Mononuclear cell (primary cell): Measurements from ENCODE around the gene SLC16A4. TPM values are rescaled to one million over a fixed set of nuclear protein-coding genes. Genes with fewer than 3 reads are reported as not detected.
A peak's percentile ranks its signal among the peaks of the same experiment; 100 is the strongest.

Source experiments
- H3K27me3 ChIP-seq: 2 replicates; pipeline ENCODE4 v1.6.0; 2011; ENCODE audit warnings: low read length, control low read depth; ENCODE audit not compliant: insufficient read depth
- H3K4me1 ChIP-seq: 2 replicates; pipeline ENCODE4 v1.5.1; 2011; ENCODE audit warnings: mild to moderate bottlenecking, low read length, control low read depth; ENCODE audit not compliant: insufficient read depth
- H3K4me3 ChIP-seq: 2 replicates; pipeline ENCODE4 v1.5.1; 2011; ENCODE audit warnings: mild to moderate bottlenecking, low read length, moderate library complexity
- H3K9me3 ChIP-seq: 2 replicates; pipeline ENCODE4 v1.5.1; 2011; ENCODE audit warnings: low read depth, mild to moderate bottlenecking, control low read depth, low read length
- total RNA-seq: library from RNA; depleted of rRNA; stranded (reverse); fragments of >200 nt; gene quantifications from one replicate; pipeline ENCODE4 v1.2.3, GENCODE V29; 2012

SLC16A4 gene
- total RNA-seq, 1 donor, result not detected

GRCh38 chr1:110337704-110338308 is 53.0 kb downstream of the SLC16A4 start:
- H3K4me3 ChIP-seq, result peak overlapping the region; percentile 76
- no peaks in the 10 kb centered on the region for H3K27me3 ChIP-seq
- H3K9me3 ChIP-seq, result no peaks in the 10 kb centered on the region
- H3K4me1 ChIP-seq, result peaks cover 41% of the 10 kb centered on the region

GRCh38 chr1:110336300-110337039 is 54.4 kb downstream of the SLC16A4 start:
- no peaks in the 10 kb centered on the region for H3K9me3 ChIP-seq
- H3K4me1 ChIP-seq, result peaks cover 30% of the 10 kb centered on the region
- no peak overlapping the region for H3K4me3 ChIP-seq
- H3K27me3 ChIP-seq, result no peaks in the 10 kb centered on the region

- no peaks in the 10 kb centered on the region for H3K27me3 ChIP-seq
- no peak overlapping the region for H3K4me3 ChIP-seq
- no peaks in the 10 kb centered on the region for H3K9me3 ChIP-seq
- H3K4me1 ChIP-seq, result peaks cover 18% of the 10 kb centered on the region
These were observed 55.6 kb downstream of the SLC16A4 start for GRCh38 chr1:110335265-110335664.

- Histone ChIP-seq H3K9me3 (no peaks in the 10 kb centered on the region), H3K4me3 (no peak overlapping the region), H3K4me1 (peaks cover 3% of the 10 kb centered on the region), H3K27me3 (no peaks in the 10 kb centered on the region)
These were observed 62.1 kb downstream of the SLC16A4 start for GRCh38 chr1:110328700-110329099.

GRCh38 chr1:110328274-110328673 is 62.6 kb downstream of the SLC16A4 start:
- peaks cover 3% of the 10 kb centered on the region for H3K4me1 ChIP-seq
- H3K9me3 ChIP-seq, result no peaks in the 10 kb centered on the region
- H3K4me3 ChIP-seq, result no peak overlapping the region
- H3K27me3 ChIP-seq, result no peaks in the 10 kb centered on the region

- Histone ChIP-seq H3K9me3 (no peaks in the 10 kb centered on the region), H3K4me3 (no peak overlapping the region), H3K4me1 (peaks cover 3% of the 10 kb centered on the region), H3K27me3 (no peaks in the 10 kb centered on the region)
These were observed 64.0 kb downstream of the SLC16A4 start for GRCh38 chr1:110326826-110327225.

GRCh38 chr1:110324667-110325066 is 66.2 kb downstream of the SLC16A4 start:
- H3K4me3 ChIP-seq, result no peak overlapping the region
- peaks cover 4% of the 10 kb centered on the region for H3K4me1 ChIP-seq
- no peaks in the 10 kb centered on the region for H3K9me3 ChIP-seq
- no peaks in the 10 kb centered on the region for H3K27me3 ChIP-seq

- Histone ChIP-seq H3K9me3 (no peaks in the 10 kb centered on the region), H3K4me1 (peaks cover 9% of the 10 kb centered on the region), H3K4me3 (no peak overlapping the region), H3K27me3 (no peaks in the 10 kb centered on the region)
These were observed 69.0 kb downstream of the SLC16A4 start for GRCh38 chr1:110321846-110322245.

GRCh38 chr1:110321045-110321444 is 69.8 kb downstream of the SLC16A4 start:
- no peak overlapping the region for H3K4me3 ChIP-seq

GRCh38 chr1:110320168-110320518 is 70.7 kb downstream of the SLC16A4 start:
- no peak overlapping the region for H3K4me3 ChIP-seq
- H3K4me1 ChIP-seq, result peaks cover 9% of the 10 kb centered on the region
- no peaks in the 10 kb centered on the region for H3K9me3 ChIP-seq
- H3K27me3 ChIP-seq, result no peaks in the 10 kb centered on the region

More at GRCh38 chr1:110321045-110321444, 69.8 kb downstream of the SLC16A4 start:
- Histone ChIP-seq H3K9me3 (no peaks in the 10 kb centered on the region), H3K4me1 (peaks cover 9% of the 10 kb centered on the region), H3K27me3 (no peaks in the 10 kb centered on the region)

- Histone ChIP-seq H3K9me3 (no peaks in the 10 kb centered on the region), H3K27me3 (no peaks in the 10 kb centered on the region), H3K4me3 (no peak overlapping the region)
These were observed 71.3 kb downstream of the SLC16A4 start for GRCh38 chr1:110319332-110320167.

GRCh38 chr1:110318046-110318445 is 72.8 kb downstream of the SLC16A4 start:
- no peak overlapping the region for H3K4me3 ChIP-seq
- no peaks in the 10 kb centered on the region for H3K9me3 ChIP-seq
- peaks cover 9% of the 10 kb centered on the region for H3K4me1 ChIP-seq
- H3K27me3 ChIP-seq, result no peaks in the 10 kb centered on the region

More at GRCh38 chr1:110319332-110320167, 71.3 kb downstream of the SLC16A4 start:
- H3K4me1 ChIP-seq, result peaks cover 9% of the 10 kb centered on the region

GRCh38 chr1:110316735-110317134 is 74.1 kb downstream of the SLC16A4 start:
- peaks cover 13% of the 10 kb centered on the region for H3K4me1 ChIP-seq
- H3K9me3 ChIP-seq, result no peaks in the 10 kb centered on the region
- H3K27me3 ChIP-seq, result no peaks in the 10 kb centered on the region
- no peak overlapping the region for H3K4me3 ChIP-seq
